ENCODE results near the gene HOXD13. TPM values are rescaled to one million over a fixed set of nuclear protein-coding genes. Genes with fewer than 3 reads are reported as not detected.
A peak's percentile ranks its signal among the peaks of the same experiment; 100 is the strongest.

Gene HOXD13
- total RNA-seq, 2 donors from 2014 or later: 0.32 to 0.77 TPM

- H3K4me3 ChIP-seq: no peak overlapping the region
- peak; percentile 56 for DNase-seq
- H3K9ac ChIP-seq (ENCODE audit: low read depth in 2 of 2, low read length in 2 of 2): no peak overlapping the region
- intact Hi-C loops (cut with DNase I): loop anchor here (5.0 kb wide), 2 partner anchors 399 to 834 kb away; no protein-coding TSS in a partner anchor
- peaks cover 100% of the 10 kb centered on the region for H3K27me3 ChIP-seq
- TF ChIP-seq, protein P1, sequence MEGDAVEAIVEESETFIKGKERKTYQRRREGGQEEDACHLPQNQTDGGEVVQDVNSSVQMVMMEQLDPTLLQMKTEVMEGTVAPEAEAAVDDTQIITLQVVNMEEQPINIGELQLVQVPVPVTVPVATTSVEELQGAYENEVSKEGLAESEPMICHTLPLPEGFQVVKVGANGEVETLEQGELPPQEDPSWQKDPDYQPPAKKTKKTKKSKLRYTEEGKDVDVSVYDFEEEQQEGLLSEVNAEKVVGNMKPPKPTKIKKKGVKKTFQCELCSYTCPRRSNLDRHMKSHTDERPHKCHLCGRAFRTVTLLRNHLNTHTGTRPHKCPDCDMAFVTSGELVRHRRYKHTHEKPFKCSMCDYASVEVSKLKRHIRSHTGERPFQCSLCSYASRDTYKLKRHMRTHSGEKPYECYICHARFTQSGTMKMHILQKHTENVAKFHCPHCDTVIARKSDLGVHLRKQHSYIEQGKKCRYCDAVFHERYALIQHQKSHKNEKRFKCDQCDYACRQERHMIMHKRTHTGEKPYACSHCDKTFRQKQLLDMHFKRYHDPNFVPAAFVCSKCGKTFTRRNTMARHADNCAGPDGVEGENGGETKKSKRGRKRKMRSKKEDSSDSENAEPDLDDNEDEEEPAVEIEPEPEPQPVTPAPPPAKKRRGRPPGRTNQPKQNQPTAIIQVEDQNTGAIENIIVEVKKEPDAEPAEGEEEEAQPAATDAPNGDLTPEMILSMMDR (IDR thresholded peaks at IDR 0.05): no peak
- peaks cover 11% of the 10 kb centered on the region for H3K4me1 ChIP-seq
- H3K27ac ChIP-seq: no peak overlapping the region
- H3K9me3 ChIP-seq: no peaks in the 10 kb centered on the region
- no peaks in the 10 kb centered on the region for H3K36me3 ChIP-seq
Measured at GRCh38 chr2:176085861-176086771, 6.4 kb upstream of the HOXD13 start.

DNA sequence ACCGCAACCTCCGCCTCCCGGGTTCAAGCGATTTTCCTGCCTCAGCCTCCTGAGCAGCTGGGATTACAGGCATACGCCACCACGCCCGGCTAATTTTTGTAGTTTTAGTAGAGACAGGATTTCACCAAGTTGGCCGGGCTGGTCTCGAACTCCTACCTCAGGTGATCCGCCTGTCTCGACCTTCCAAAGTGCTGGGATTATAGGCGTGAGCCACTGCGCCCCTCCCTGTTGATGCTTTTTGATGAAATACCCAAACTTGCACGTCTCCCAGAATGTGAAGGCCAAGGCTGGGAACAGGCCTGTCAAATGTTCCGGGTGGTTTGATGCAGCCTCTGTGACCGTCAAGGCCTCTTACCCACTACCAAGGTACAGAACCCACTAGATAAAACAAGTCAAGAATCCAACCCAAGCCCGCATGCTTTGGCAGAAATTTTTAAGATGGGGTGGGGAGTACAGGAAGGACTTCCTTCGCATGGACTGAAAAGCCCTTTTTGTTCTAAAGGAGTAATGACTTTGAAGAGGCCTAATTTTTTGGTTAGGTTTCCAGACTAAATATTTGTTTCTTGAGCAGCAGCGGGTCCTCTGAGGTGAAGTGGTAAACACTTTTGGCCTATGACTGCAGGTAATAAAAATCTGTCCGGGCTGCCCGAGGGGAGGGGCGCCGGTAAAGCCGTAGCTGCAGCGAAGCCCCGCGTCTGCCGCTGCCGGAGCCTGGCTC, 5.0 kb upstream of the HOXD13 start:
- Histone ChIP-seq H3K27ac (no peak overlapping the region), H3K4me3 (peak overlapping the region; percentile 12)
- intact Hi-C loops (cut with DNase I): loop anchor here (5.0 kb wide), 2 partner anchors 400 to 835 kb away; no protein-coding TSS in a partner anchor

GRCh38 chr2:176088048-176088936, 4.2 kb upstream of the HOXD13 start:
- peak; percentile 66 for DNase-seq
- no peaks in the 10 kb centered on the region for H3K36me3 ChIP-seq
- intact Hi-C loops (cut with DNase I): loop anchor here (5.0 kb wide), 2 partner anchors 401 to 836 kb away; no protein-coding TSS in a partner anchor
- H3K9ac ChIP-seq (ENCODE audit: low read depth in 2 of 2, low read length in 2 of 2): no peak overlapping the region
- no peaks in the 10 kb centered on the region for H3K9me3 ChIP-seq
- H3K4me1 ChIP-seq: peaks cover 13% of the 10 kb centered on the region
- H3K27ac ChIP-seq: no peak overlapping the region
- peaks cover 100% of the 10 kb centered on the region for H3K27me3 ChIP-seq
- TF ChIP-seq, protein P1 (IDR thresholded peaks at IDR 0.05): peak; percentile 71
- peak overlapping the region; percentile 12 for H3K4me3 ChIP-seq

More for the DNA sequence above, 5.0 kb upstream of the HOXD13 start:
- Histone ChIP-seq H3K4me1 (peaks cover 11% of the 10 kb centered on the region), H3K9ac (ENCODE audit: low read depth in 2 of 2, low read length in 2 of 2) (no peak overlapping the region), H3K9me3 (no peaks in the 10 kb centered on the region), H3K27me3 (peaks cover 100% of the 10 kb centered on the region), H3K36me3 (no peaks in the 10 kb centered on the region)
- TF ChIP-seq, protein P1 (IDR thresholded peaks at IDR 0.05): no peak
- DNase-seq: peak; percentile 13

- peaks cover 15% of the 10 kb centered on the region for H3K4me1 ChIP-seq
- no peaks in the 10 kb centered on the region for H3K9me3 ChIP-seq
- no peak overlapping the region for H3K4me3 ChIP-seq
- no peak overlapping the region for H3K9ac ChIP-seq (ENCODE audit: low read depth in 2 of 2, low read length in 2 of 2)
- H3K27me3 ChIP-seq: peaks cover 99% of the 10 kb centered on the region
- intact Hi-C loops (cut with DNase I): loop anchor here (5.0 kb wide), 2 partner anchors 402 to 837 kb away; no protein-coding TSS in a partner anchor
- no peak overlapping the region for H3K27ac ChIP-seq
- no peaks in the 10 kb centered on the region for H3K36me3 ChIP-seq
- DNase-seq: no peak
- TF ChIP-seq, protein P1 (IDR thresholded peaks at IDR 0.05): no peak
Measured at GRCh38 chr2:176088937-176089842, 3.3 kb upstream of the HOXD13 start.
